Endothelial cell of umbilical vein (primary cell): ENCODE results near the gene OVOL1. TPM values are rescaled to one million over a fixed set of nuclear protein-coding genes. Genes with fewer than 3 reads are reported as not detected.

ENCODE experiments used
- BruUV-seq: library from RNA; stranded (reverse); fragments of 400-500 nt; replicated peaks from 2 replicates; lab custom pipeline; 2021; lab: Mats Ljungman, UMichigan
- CTCF ChIA-PET: fragments of 300-600, 350-600 bp; sonication (Branson Sonifier 250); formaldehyde crosslinking; loops from one replicate; lab custom pipeline; 2021; ENCODE audit warnings: antibody characterized with exemption, inconsistent platforms; lab: Charles Lee
- POLR2A ChIA-PET: fragments of 300-600, 350-600 bp; sonication (Branson Sonifier 250); formaldehyde crosslinking; loops from one replicate; lab custom pipeline; 2021; ENCODE audit warnings: antibody characterized with exemption, inconsistent platforms; lab: Charles Lee
- DNase-seq: peaks from one replicate; pipeline ENCODE4 v3.0.0-alpha.2; 2011; ENCODE audit warnings: low read depth, low spot score
- FAIRE-seq: peaks from 2 replicates; lab custom pipeline; 2011; peaks lifted over from hg19 to GRCh38; lab: Jason Lieb, UNC
- H2AFZ ChIP-seq: 2 replicates; pipeline ENCODE4 v1.6.0; 2012; ENCODE audit warnings: low read depth, low read length, control low read depth, inconsistent platforms
- H3K27ac ChIP-seq: 2 replicates; pipeline ENCODE4 v1.5.1; 2011; ENCODE audit warnings: low read depth, mild to moderate bottlenecking, control low read depth, low read length, moderate library complexity; ENCODE audit not compliant: insufficient read depth
- H3K27me3 ChIP-seq, 2 experiments: 2 replicates each; pipeline versions ENCODE4 v1.6.0 to v1.6.1; 2011; ENCODE audit warnings: low read length in 2 of 2, mixed read lengths in 1 of 2; ENCODE audit not compliant: control insufficient read depth in 2 of 2, insufficient read depth in 2 of 2
- H3K36me3 ChIP-seq, 2 experiments: 2 replicates in 1 of 2; 3 replicates in 1 of 2; pipeline ENCODE4 v1.5.1; 2011; ENCODE audit warnings: low read length in 2 of 2, mild to moderate bottlenecking in 1 of 2, moderate library complexity in 1 of 2; ENCODE audit not compliant: control insufficient read depth in 2 of 2, insufficient read depth in 2 of 2; ENCODE audit errors: extremely low read depth in 1 of 2
- H3K4me1 ChIP-seq: 3 replicates; pipeline ENCODE4 v1.5.1; 2011; ENCODE audit warnings: mild to moderate bottlenecking, low read length; ENCODE audit not compliant: control insufficient read depth, insufficient read depth; ENCODE audit errors: extremely low read depth
- H3K4me2 ChIP-seq: 2 replicates; pipeline ENCODE4 v1.6.1; 2011; ENCODE audit warnings: low read length, control low read depth, mixed read lengths; ENCODE audit not compliant: insufficient read depth
- H3K4me3 ChIP-seq, 3 experiments: fragments of 200-600 bp in 1 of 3; sonication (generic), shearing (Covaris generic) in 1 of 3; replicated peaks in 1 of 3; 2 replicates each; pipeline ENCODE4 v1.5.1; 2011 to 2016; ENCODE audit warnings: control low read depth in 3 of 3, low read length in 3 of 3, mild to moderate bottlenecking in 2 of 3, inconsistent platforms in 1 of 3, low read depth in 1 of 3, moderate library complexity in 1 of 3; ENCODE audit not compliant: insufficient read depth in 1 of 3
- H3K79me2 ChIP-seq: 2 replicates; pipeline ENCODE4 v1.6.0; 2012; ENCODE audit warnings: low read length, inconsistent platforms; ENCODE audit not compliant: control insufficient read depth, insufficient read depth
- H3K9ac ChIP-seq: replicated peaks from 2 replicates; pipeline ENCODE3; 2011; ENCODE audit warnings: low read length, control low read depth; ENCODE audit not compliant: insufficient read depth; ENCODE audit errors: extremely low read depth
- H3K9me1 ChIP-seq: replicated peaks from 3 replicates; pipeline ENCODE4 v1.6.0; 2011; ENCODE audit warnings: mild to moderate bottlenecking, low read length; ENCODE audit not compliant: control insufficient read depth, insufficient read depth; ENCODE audit errors: extremely low read depth
- H3K9me3 ChIP-seq: replicated peaks from 2 replicates; pipeline ENCODE4 v1.5.1; 2012; ENCODE audit warnings: low read length, inconsistent platforms; ENCODE audit not compliant: control insufficient read depth, insufficient read depth
- H4K20me1 ChIP-seq: replicated peaks from 2 replicates; pipeline ENCODE3; 2011; ENCODE audit warnings: mild to moderate bottlenecking, low read length; ENCODE audit not compliant: control insufficient read depth, insufficient read depth; ENCODE audit errors: extremely low read depth
- CTCF ChIP-seq, 2 donors: IDR thresholded peaks; 1 replicate in 1 of 2; 2 replicates in 1 of 2; pipeline ENCODE4 v1.5.1; 2011; ENCODE audit warnings: low read length in 2 of 2, mild to moderate bottlenecking in 2 of 2, moderate library complexity in 2 of 2, control low read depth in 1 of 2, inconsistent platforms in 1 of 2, low read depth in 1 of 2; ENCODE audit not compliant: insufficient read depth in 1 of 2; ENCODE audit errors: extremely low read depth in 1 of 2
- EZH2 ChIP-seq: IDR thresholded peaks from 2 replicates; pipeline ENCODE4 v1.6.1; 2012; ENCODE audit warnings: borderline replicate concordance, low read depth, mild to moderate bottlenecking, moderate library complexity, low read length, inconsistent platforms; ENCODE audit not compliant: severe bottlenecking
- FOS ChIP-seq: IDR thresholded peaks from 2 replicates; pipeline ENCODE4 v1.6.1; 2011; ENCODE audit warnings: mild to moderate bottlenecking, low read length, moderate library complexity, borderline replicate concordance; ENCODE audit not compliant: insufficient read depth
- GATA2 ChIP-seq: IDR thresholded peaks from 2 replicates; pipeline ENCODE4 v1.7.0; 2011; ENCODE audit warnings: low read depth, mild to moderate bottlenecking, moderate library complexity, mixed read lengths, low read length; ENCODE audit not compliant: insufficient read length, insufficient read depth
- JUN ChIP-seq: IDR thresholded peaks from 2 replicates; pipeline ENCODE4 v1.6.1; 2011; ENCODE audit warnings: borderline replicate concordance, low read depth; ENCODE audit not compliant: insufficient read length, insufficient read depth
- MAX ChIP-seq: IDR thresholded peaks from 2 replicates; pipeline ENCODE4 v1.6.1; 2011; ENCODE audit not compliant: insufficient read depth, insufficient read length
- MYC ChIP-seq: IDR thresholded peaks from one replicate; pipeline ENCODE4 v1.6.1; 2011; ENCODE audit warnings: mild to moderate bottlenecking, low read depth, low read length
- POLR2A ChIP-seq: IDR thresholded peaks from 2 replicates; pipeline ENCODE4 v1.6.1; 2012; ENCODE audit warnings: low read depth, mild to moderate bottlenecking, control low read depth, low read length
- POLR2AphosphoS5 ChIP-seq: IDR thresholded peaks from 2 replicates; pipeline ENCODE4 v1.6.1; 2012; ENCODE audit warnings: low read depth, mild to moderate bottlenecking, control low read depth, low read length, moderate library complexity; ENCODE audit not compliant: insufficient read depth
- dilution Hi-C: fragments of 300-500 bp; cut with MboI; formaldehyde crosslinking; loops from one replicate; pipeline ENCODE4 v1.15.0; 2019; ENCODE audit warnings: low sequenced_read_pairs; ENCODE audit not compliant: extremely low pct_ligation_motif_present
- intact Hi-C: fragments of 100-400 bp; cut with micrococcal nuclease; formaldehyde crosslinking; loops from one replicate; pipeline ENCODE4 v1.10.0; 2022
- polyA plus RNA-seq, 4 experiments: library from polyadenylated mRNA; depleted of rRNA in 3 of 4; stranded (reverse) in 3 of 4; unstranded in 1 of 4; fragments of >200 nt; gene quantifications; 2 replicates each; pipeline versions ENCODE4 v1.2.1 to v1.2.3, GENCODE V29; 2011 to 2012; ENCODE audit warnings: missing spikeins in 1 of 4
- total RNA-seq: library from RNA; stranded (reverse); gene quantifications from 2 replicates; pipeline ENCODE4 v1.2.3, GENCODE V29; 2021

OVOL1 gene
- total and polyA plus RNA-seq, 2 donors (not counting 3 experiments of a cell fraction or from before 2014, with no cell fraction given): not detected

- no TSS peak for BruUV-seq
- FAIRE-seq (no peak), DNase-seq (no peak)
- dilution Hi-C loops (no loop called here), intact Hi-C loops (no loop called here)
- ChIA-PET CTCF (interaction anchor here (1.0 to 2.5 kb wide), 4 partner anchors 8 to 64 kb away, joined by 3 to 9 read pairs (median 5); partner anchors contain the start of gene AP5B1), POLR2A (no interaction called here)
- H3K27me3 ChIP-seq: no peaks in the 10 kb centered on the region
- no peak overlapping the region for H3K9ac ChIP-seq
- H3K36me3 ChIP-seq: no peaks in the 10 kb centered on the region
- TF ChIP-seq EZH2 (no peak), CTCF (IDR thresholded peaks at IDR 0.05; ENCODE audit: extremely low read depth in 1 of 2, insufficient read depth in 1 of 2, low read depth in 1 of 2, low read length in 2 of 2) (no peak), POLR2A (no peak), MYC (no peak), JUN (no peak), FOS (no peak), GATA2 (no peak), MAX (no peak), POLR2AphosphoS5 (no peak)
- H3K9me1 ChIP-seq: no peaks in the 10 kb centered on the region
- H3K4me1 ChIP-seq: no peaks in the 10 kb centered on the region
- no peak overlapping the region for H3K27ac ChIP-seq
- H3K79me2 ChIP-seq: no peaks in the 10 kb centered on the region
- H2AFZ ChIP-seq: no peak overlapping the region
- no peaks in the 10 kb centered on the region for H3K9me3 ChIP-seq
- H3K4me2 ChIP-seq: no peak overlapping the region
- no peak overlapping the region for H3K4me3 ChIP-seq
- no peaks in the 10 kb centered on the region for H4K20me1 ChIP-seq
Observed at GRCh38 chr11:65843811-65844210, 56.9 kb downstream of the OVOL1 start.
